Smooth muscle cell (in vitro differentiated cells): Measurements from ENCODE around the gene GPR162. TPM values are rescaled to one million over a fixed set of nuclear protein-coding genes. Genes with fewer than 3 reads are reported as not detected.

Experiments
- DNase-seq: peaks from one replicate; lab custom pipeline; 2025; ENCODE audit not compliant: unreplicated experiment; lab: John Stamatoyannopoulos, UW
- H2AFZ ChIP-seq: fragments of 200-600 bp; sonication (generic); 2 replicates; pipeline ENCODE4 v1.6.0; 2016; ENCODE audit warnings: antibody characterized with exemption, low read depth, mild to moderate bottlenecking
- H3F3A ChIP-seq: fragments of 200-600 bp; sonication (generic); 2 replicates; pipeline ENCODE4 v1.6.0; 2017; ENCODE audit warnings: antibody characterized with exemption, low read depth
- H3K27ac ChIP-seq: fragments of 200-600 bp; sonication (generic); 2 replicates; pipeline ENCODE4 v1.5.1; 2016; ENCODE audit warnings: low read depth, mild to moderate bottlenecking
- H3K27me3 ChIP-seq: fragments of 200-600 bp; sonication (generic); 2 replicates; pipeline ENCODE4 v1.6.1; 2016; ENCODE audit warnings: low read depth, mild to moderate bottlenecking
- H3K36me3 ChIP-seq: fragments of 200-600 bp; sonication (generic); 2 replicates; pipeline ENCODE4 v1.5.1; 2016; ENCODE audit warnings: low read depth
- H3K4me1 ChIP-seq: fragments of 200-600 bp; sonication (generic); 2 replicates; pipeline ENCODE4 v1.5.1; 2016; ENCODE audit warnings: low read depth
- H3K4me2 ChIP-seq: fragments of 200-600 bp; sonication (generic); 2 replicates; pipeline ENCODE4 v1.6.0; 2016; ENCODE audit warnings: mild to moderate bottlenecking
- H3K4me3 ChIP-seq: fragments of 200-600 bp; sonication (generic); 2 replicates; pipeline ENCODE4 v1.5.1; 2016; ENCODE audit warnings: mild to moderate bottlenecking
- H3K79me2 ChIP-seq: fragments of 200-600 bp; sonication (generic); 2 replicates; pipeline ENCODE4 v1.6.0; 2016; ENCODE audit warnings: low read depth, mild to moderate bottlenecking
- H3K9ac ChIP-seq: fragments of 200-600 bp; sonication (generic); 2 replicates; pipeline ENCODE4 v1.6.0; 2016; ENCODE audit warnings: low read depth
- H3K9me3 ChIP-seq: fragments of 200-600 bp; sonication (generic); replicated peaks from 2 replicates; pipeline ENCODE4 v1.5.1; 2016; ENCODE audit warnings: low read depth
- H4K20me1 ChIP-seq: fragments of 200-600 bp; sonication (generic); 2 replicates; pipeline ENCODE4 v1.6.0; 2016; ENCODE audit warnings: low read depth
- WGBS: methylation state at CpG from one replicate; pipeline ENCODE4 v1.1.7; 2016; ENCODE audit warnings: low lambda C conversion rate; 5-methylcytosine and 5-hydroxymethylcytosine counted together
- polyA plus RNA-seq: library from polyadenylated mRNA; unstranded; fragments of >200 nt; fragmentation: Nextera tagmentation; extraction: Ambion mirVana; gene quantifications from 2 replicates; pipeline ENCODE4 v1.2.1, GENCODE V29; 2016
- total RNA-seq: library from RNA; depleted of rRNA; stranded (reverse); fragments of >200 nt; gene quantifications from 2 replicates; pipeline ENCODE4 v1.2.3, GENCODE V29; 2014
- TF ChIP-seq, protein P1 (sequence below): fragments of 200-600 bp; sonication (generic); IDR thresholded peaks from 2 replicates; pipeline ENCODE4 v1.5.1; 2017; ENCODE audit warnings: borderline replicate concordance, mild to moderate bottlenecking, antibody characterized with exemption; ENCODE audit not compliant: insufficient read depth, poor library complexity, severe bottlenecking

The GPR162 gene
- total and polyA plus RNA-seq, 2 experiments from 2014 or later, result 0.76 to 2.1 TPM

DNA sequence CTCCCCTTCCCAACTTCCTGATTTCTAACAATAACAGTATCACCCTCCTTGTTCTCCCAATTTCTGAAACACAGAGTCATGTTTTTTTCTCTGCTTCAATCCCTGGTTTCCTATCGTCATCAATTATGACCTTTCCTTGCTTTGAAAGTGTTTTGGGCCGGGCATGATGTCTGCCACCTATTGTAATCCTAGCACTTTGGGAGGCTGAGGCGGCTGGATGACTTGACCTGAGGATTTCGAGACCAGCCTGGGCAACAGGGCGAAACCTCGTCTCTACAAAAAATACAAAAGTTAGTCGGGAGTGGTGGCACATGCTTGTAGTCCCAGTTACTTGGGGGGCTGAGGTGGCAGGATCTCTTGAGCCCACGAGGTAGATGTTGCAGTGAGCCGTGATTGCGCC lies 12.6 kb upstream of the GPR162 start:
- Histone ChIP-seq H3K27ac (no peak overlapping the region), H3K79me2 (no peaks in the 10 kb centered on the region), H4K20me1 (no peaks in the 10 kb centered on the region), H3K27me3 (no peaks in the 10 kb centered on the region), H3K4me2 (no peak overlapping the region), H3K4me1 (no peaks in the 10 kb centered on the region), H3K36me3 (no peaks in the 10 kb centered on the region), H3K9ac (no peak overlapping the region), H2AFZ (no peak overlapping the region), H3F3A (no peaks in the 10 kb centered on the region), H3K9me3 (no peaks in the 10 kb centered on the region), H3K4me3 (no peak overlapping the region)
- WGBS, result 87% methylated on average over 10 of the region's 10 CpGs
- TF ChIP-seq, protein P1, sequence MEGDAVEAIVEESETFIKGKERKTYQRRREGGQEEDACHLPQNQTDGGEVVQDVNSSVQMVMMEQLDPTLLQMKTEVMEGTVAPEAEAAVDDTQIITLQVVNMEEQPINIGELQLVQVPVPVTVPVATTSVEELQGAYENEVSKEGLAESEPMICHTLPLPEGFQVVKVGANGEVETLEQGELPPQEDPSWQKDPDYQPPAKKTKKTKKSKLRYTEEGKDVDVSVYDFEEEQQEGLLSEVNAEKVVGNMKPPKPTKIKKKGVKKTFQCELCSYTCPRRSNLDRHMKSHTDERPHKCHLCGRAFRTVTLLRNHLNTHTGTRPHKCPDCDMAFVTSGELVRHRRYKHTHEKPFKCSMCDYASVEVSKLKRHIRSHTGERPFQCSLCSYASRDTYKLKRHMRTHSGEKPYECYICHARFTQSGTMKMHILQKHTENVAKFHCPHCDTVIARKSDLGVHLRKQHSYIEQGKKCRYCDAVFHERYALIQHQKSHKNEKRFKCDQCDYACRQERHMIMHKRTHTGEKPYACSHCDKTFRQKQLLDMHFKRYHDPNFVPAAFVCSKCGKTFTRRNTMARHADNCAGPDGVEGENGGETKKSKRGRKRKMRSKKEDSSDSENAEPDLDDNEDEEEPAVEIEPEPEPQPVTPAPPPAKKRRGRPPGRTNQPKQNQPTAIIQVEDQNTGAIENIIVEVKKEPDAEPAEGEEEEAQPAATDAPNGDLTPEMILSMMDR, result no peak
- DNase-seq, result no peak

GRCh38 chr12:6810758-6811157 lies 10.9 kb upstream of the GPR162 start:
- Histone ChIP-seq H3K4me2 (no peak overlapping the region), H3K27ac (no peak overlapping the region)

DNA sequence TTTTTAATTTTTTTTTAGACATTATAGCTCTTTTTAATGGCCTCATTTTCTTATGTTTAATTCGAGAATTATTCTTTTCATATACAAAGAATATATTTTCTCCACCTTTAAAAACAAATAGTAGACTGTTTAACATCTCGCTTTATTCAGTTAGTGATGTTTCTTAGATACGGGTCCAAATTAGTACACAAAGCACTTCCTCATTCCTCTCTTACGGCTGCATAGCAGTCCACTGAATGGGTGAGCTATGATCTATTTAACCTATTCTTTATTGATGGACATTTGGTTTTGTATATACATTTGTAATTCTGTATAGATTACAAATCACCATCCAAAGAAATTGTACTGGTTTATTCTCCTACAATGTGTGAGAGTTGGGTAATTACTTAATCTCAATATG lies 8.3 kb upstream of the GPR162 start:
- Histone ChIP-seq H3K4me3 (no peak overlapping the region), H3K27ac (no peak overlapping the region), H3F3A (no peaks in the 10 kb centered on the region), H3K4me1 (no peaks in the 10 kb centered on the region), H3K27me3 (no peaks in the 10 kb centered on the region), H4K20me1 (no peaks in the 10 kb centered on the region), H3K36me3 (no peaks in the 10 kb centered on the region), H2AFZ (no peak overlapping the region), H3K79me2 (no peaks in the 10 kb centered on the region), H3K9ac (no peak overlapping the region), H3K4me2 (no peak overlapping the region), H3K9me3 (no peaks in the 10 kb centered on the region)
- DNase-seq, result no peak
- TF ChIP-seq, protein P1, result no peak
- 80% methylated on average over 4 of the region's 4 CpGs for WGBS

More at GRCh38 chr12:6810758-6811157, 10.9 kb upstream of the GPR162 start:
- Histone ChIP-seq H4K20me1 (no peaks in the 10 kb centered on the region), H3K27me3 (no peaks in the 10 kb centered on the region), H3F3A (no peaks in the 10 kb centered on the region), H3K36me3 (no peaks in the 10 kb centered on the region), H3K9ac (no peak overlapping the region), H3K79me2 (no peaks in the 10 kb centered on the region), H2AFZ (no peak overlapping the region), H3K9me3 (no peaks in the 10 kb centered on the region), H3K4me3 (no peak overlapping the region), H3K4me1 (no peaks in the 10 kb centered on the region)
- 80% methylated on average over 1 of the region's 1 CpG for WGBS
- DNase-seq, result no peak
- TF ChIP-seq, protein P1, result no peak

DNA sequence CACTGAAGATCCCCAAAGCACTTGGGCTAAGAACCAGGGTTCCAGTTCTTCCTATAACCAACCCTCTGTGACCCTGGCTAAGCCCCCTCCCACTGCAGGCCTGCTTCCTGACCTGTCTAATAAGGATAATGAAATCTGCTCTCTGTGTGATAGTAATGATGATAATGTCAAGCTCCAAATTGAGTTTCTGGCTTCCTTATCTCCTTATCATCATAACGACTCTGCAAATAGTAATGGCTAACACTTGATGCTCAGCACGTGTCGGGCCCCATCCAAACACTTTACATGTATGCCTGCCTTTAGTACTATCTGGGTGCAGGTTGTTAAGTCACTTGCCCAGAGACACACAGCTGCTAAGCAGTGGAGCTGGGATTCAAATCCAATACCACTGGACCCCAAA lies 5.0 kb upstream of the GPR162 start:
- Histone ChIP-seq H3K9me3 (no peaks in the 10 kb centered on the region), H4K20me1 (no peaks in the 10 kb centered on the region), H3K27ac (no peak overlapping the region), H3F3A (no peaks in the 10 kb centered on the region), H3K4me2 (no peak overlapping the region), H3K4me1 (peaks cover 18% of the 10 kb centered on the region), H3K9ac (no peak overlapping the region), H3K27me3 (no peaks in the 10 kb centered on the region), H2AFZ (no peak overlapping the region), H3K79me2 (no peaks in the 10 kb centered on the region), H3K4me3 (no peak overlapping the region), H3K36me3 (no peaks in the 10 kb centered on the region)
- DNase-seq, result no peak
- TF ChIP-seq, protein P1, result no peak
- WGBS, result 82% methylated on average over 3 of the region's 3 CpGs
